Fibroblast of lung (primary cell): ENCODE results near the gene MACF1.

Experiments used
- EZH2 ChIP-seq: IDR thresholded peaks from 2 replicates; pipeline ENCODE4 v1.5.1; 2012; ENCODE audit warnings: low read length, control low read depth, mild to moderate bottlenecking; ENCODE audit errors: missing control alignments
- TF ChIP-seq, protein P1 (sequence below), 2 donors: IDR thresholded peaks in 1 of 2; conservative IDR thresholded peaks in 1 of 2; 1 replicate in 1 of 2; 2 replicates in 1 of 2; pipeline ENCODE4 v1.5.1; 2011 to 2012; ENCODE audit warnings: low read length in 2 of 2, control low read depth in 1 of 2, inconsistent platforms in 1 of 2, low read depth in 1 of 2, mild to moderate bottlenecking in 1 of 2

DNA sequence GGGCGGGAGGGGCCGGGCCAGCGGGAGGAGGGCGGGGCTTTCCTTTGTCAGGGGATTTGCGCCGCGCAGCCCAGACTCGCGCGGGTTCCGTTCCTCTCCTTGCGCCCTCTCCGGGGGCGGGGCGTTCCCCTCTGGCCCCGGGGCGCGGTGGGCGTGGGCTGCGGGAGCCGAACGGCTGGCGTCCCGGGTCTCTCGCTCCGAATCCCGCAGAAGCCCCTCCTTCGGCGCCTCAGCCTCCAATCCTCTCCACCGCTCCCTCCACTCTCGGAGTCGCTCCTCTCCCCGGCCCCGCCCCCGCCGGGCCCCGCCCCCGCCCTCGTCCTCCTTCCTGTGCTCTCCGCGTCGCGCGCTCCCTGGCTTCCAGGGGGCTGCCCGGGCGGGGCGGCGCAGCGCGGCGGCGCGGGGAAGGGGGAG is 204.2 kb downstream of the MACF1 start:
- TF ChIP-seq, protein P1, sequence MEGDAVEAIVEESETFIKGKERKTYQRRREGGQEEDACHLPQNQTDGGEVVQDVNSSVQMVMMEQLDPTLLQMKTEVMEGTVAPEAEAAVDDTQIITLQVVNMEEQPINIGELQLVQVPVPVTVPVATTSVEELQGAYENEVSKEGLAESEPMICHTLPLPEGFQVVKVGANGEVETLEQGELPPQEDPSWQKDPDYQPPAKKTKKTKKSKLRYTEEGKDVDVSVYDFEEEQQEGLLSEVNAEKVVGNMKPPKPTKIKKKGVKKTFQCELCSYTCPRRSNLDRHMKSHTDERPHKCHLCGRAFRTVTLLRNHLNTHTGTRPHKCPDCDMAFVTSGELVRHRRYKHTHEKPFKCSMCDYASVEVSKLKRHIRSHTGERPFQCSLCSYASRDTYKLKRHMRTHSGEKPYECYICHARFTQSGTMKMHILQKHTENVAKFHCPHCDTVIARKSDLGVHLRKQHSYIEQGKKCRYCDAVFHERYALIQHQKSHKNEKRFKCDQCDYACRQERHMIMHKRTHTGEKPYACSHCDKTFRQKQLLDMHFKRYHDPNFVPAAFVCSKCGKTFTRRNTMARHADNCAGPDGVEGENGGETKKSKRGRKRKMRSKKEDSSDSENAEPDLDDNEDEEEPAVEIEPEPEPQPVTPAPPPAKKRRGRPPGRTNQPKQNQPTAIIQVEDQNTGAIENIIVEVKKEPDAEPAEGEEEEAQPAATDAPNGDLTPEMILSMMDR (conservative IDR thresholded peaks at IDR 0.05 in 1 of 2, IDR thresholded peaks at IDR 0.05 in 1 of 2; ENCODE audit: low read depth in 1 of 2, low read length in 2 of 2), result no peak
- TF ChIP-seq EZH2, result no peak
